Left colon (tissue), 2 donors: Measurements from ENCODE around the gene NXPE2. TPM values are rescaled to one million over a fixed set of nuclear protein-coding genes. Genes with fewer than 3 reads are reported as not detected.

Experiments used
- ATAC-seq: fragments of 200-7000 bp; cut with Tn5 transposase; one replicate; pipeline ENCODE4 v1.9.1; 2020; ENCODE audit warnings: mild to moderate bottlenecking, moderate library complexity
- DNase-seq, 2 donors: peaks; one replicate each; pipeline ENCODE4 v3.0.0-alpha.2; 2020
- intact Hi-C, 2 donors: fragments of 100-400 bp; cut with DNase I in 1 of 2; cut with micrococcal nuclease in 1 of 2; formaldehyde crosslinking; loops; one replicate each; pipeline versions ENCODE4 v1.11.2 to v1.14.0; 2022; cut with DNase I, micrococcal nuclease
- total RNA-seq, 2 donors: library from RNA; stranded (reverse); fragmentation: NEBNext Ultra II Directional; extraction: Animal tissue kit (Norgen Biotek cat#: 25700); gene quantifications; one replicate each; pipeline ENCODE4 v1.2.1, GENCODE V29; 2021
- donor health status: DM: no; HTN: no; CAD: no.
- donor health status: DM: yes; HTN: yes; CAD: no.

NXPE2 gene
- total RNA-seq, 2 donors from 2014 or later: 17.0 to 28.1 TPM

DNA sequence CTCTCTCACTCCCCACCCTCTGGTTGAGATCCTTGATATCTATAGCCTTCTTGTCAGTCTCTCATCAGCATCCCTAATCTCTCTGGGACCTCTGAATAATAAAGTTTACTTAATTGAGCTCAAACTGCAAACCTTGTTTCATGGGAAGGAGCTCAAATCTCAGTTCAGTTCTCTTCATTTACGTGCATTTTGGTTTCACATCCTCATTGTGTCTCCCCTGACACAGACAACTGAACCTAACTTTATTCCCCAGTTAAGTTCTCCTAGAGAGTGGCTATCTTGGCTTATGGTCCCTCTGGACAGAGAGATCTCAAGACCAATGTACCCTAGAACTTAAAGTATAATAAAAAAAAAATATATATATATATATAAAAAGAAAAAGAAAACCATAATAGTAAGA, 47.3 kb downstream of the NXPE2 start:
- intact Hi-C loops: no loop called here
- no peak for DNase-seq
- ATAC-seq: no peak

DNA sequence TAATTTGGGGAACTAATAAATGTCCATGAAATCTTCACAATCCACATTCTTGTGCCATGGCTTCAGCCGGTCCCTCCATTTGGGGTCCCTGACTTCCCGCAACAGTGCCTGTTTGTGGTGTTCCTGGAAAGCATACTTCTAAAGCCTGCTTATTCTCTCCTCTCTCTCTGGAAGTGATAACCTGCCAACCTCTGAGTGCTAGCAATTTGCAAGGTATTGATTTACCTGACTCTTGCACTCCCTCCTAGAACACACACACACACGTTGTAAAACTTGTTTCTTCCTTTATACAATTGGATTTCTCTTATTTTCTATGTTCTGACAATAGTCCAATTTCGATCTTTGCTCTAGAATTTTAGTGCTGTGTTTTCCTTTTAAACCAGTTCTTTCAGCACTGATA, 58.5 kb downstream of the NXPE2 start:
- ATAC-seq: peak; percentile 93

GRCh38 chr11:114738954-114739353, 60.6 kb downstream of the NXPE2 start:
- ATAC-seq (peak; percentile 64), DNase-seq (peak in 1 of 2 donors; percentile 62)
- intact Hi-C loops: no loop called here

More for the DNA sequence above, 58.5 kb downstream of the NXPE2 start:
- no peak for DNase-seq
- intact Hi-C loops: no loop called here

DNA sequence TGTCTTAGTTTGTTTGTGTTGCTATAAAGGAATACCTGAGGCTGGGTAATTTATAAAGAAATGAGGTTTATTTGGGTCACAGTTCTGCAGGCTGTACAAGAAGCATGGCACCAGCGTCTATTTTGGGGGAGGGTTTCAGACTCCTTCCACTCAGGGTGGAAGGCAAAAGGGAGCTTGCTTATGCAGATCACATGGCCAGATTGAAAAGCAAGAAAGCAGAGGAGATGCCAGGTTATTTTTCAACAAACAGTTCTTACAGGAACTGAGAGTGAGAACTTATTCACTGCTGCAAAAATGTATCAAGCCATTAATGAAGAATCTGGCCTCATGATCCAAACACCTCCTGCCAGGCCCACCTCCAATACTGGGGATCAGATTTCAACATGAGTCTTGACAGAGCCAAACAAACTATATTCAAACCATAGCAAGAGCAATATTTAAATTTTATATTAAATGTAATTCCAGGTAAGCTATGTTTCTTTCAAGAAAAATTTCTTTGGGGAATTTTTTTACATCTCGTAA, 66.9 kb downstream of the NXPE2 start:
- intact Hi-C loops: no loop called here
- DNase-seq (no peak), ATAC-seq (no peak)

DNA sequence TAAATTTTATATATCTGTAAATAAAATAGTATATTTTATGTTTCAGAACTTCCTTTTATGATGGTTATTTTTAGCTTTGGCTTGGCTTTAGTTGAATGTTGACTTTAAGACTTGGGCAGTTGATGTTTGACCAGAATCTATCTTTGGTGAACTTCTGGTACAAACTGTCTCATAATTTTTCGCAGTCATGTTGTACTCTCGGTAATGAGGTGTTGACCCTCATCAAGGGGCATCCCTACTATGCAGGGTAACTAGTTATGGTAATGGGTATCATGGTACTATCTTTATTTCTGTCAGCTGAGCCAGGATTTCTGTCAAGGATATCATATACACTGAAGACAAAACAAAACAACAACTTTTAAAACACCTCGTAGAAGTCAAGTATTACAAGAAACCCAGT, 67.7 kb downstream of the NXPE2 start:
- DNase-seq: no peak
- intact Hi-C loops: no loop called here
- peak; percentile 40 for ATAC-seq

Other genes with a start within 250 kb of the NXPE2 start
- gene REXO2, start 239.1 kb upstream of the NXPE2 start, total RNA-seq: 10 to 100 TPM; 37.8 to 41.8 TPM
- gene NXPE1, start 118.6 kb upstream of the NXPE2 start, total RNA-seq: 100 to 1,000 TPM; 202 to 225 TPM
- gene NXPE4, start 82.7 kb upstream of the NXPE2 start, total RNA-seq: 100 to 1,000 TPM; 142 to 191 TPM